ENCODE results near the gene HAPSTR1. TPM values are rescaled to one million over a fixed set of nuclear protein-coding genes. Genes with fewer than 3 reads are reported as not detected.

HAPSTR1 gene
- total and polyA plus RNA-seq, 2 of the 13 experiments (the other 11 are each of a cell fraction or from before 2014, with no cell fraction given) = 25.2 to 83.2 TPM

DNA sequence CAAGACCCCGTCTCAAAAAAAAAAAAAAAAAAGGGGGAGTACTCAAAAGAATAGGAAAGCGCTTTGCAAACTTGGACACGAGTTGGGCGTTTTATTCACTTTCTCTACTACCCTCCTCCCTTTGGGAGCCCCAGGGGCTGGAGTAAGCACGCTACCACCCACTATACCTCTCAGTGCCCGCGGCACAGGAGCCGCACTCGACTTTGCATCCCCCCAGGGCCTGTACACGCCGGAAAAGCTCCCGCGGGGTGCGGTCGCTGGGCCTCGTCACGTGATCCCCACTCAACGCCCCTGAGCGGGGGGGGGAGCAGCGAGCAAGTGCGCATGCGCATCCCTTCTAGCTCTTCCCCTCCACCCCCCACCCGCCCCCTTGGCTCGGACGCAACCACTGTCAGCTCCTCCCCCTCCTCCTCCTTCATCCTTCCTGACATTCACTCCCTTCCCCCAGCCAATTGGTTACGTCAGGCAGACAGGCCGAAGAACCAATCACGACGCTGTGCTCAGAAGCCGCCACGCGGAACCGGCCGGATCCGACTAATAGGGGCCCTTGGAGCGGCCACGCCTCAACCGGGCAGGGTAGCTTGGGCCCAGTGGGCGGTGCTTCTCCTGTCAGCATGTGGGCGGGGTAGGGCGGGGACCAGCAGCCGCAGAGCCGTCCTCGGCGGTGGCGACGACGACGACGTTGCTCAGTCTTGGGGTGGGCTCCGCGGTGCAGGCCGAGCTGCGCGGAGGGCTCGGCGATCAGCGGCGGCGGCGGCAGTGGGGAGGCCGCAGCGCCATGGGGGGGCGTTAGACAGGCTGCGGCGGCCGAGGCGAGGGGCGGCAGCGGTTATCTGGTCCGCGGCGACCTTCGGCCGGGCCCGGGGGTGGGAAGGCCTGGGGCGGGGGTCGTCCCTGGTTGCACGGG is at the start of gene HAPSTR1 (continued):
- TF ChIP-seq HIVEP1 (CRISPR knock-in tag; IDR thresholded peaks at IDR 0.05) (no peak; the same call in 1 of the 2 replicates), THAP8 (CRISPR knock-in tag; IDR thresholded peaks at IDR 0.05; ENCODE audit: borderline replicate concordance) (peak; percentile 79; the same call in 1 of the 2 replicates), ZSCAN5A (CRISPR knock-in tag; IDR thresholded peaks at IDR 0.05; ENCODE audit: borderline replicate concordance) (0 out of 2 replicates have a peak, but pooled peaks have one; percentile 48), SNAI1 (CRISPR knock-in tag; IDR thresholded peaks at IDR 0.05; ENCODE audit: borderline replicate concordance) (no peak), ETV6 (CRISPR knock-in tag; conservative IDR thresholded peaks at IDR 0.05) (peak; percentile 92), ZNF652 (CRISPR knock-in tag; IDR thresholded peaks at IDR 0.05; ENCODE audit: borderline replicate concordance, low read depth) (0 out of 2 replicates have a peak, but pooled peaks have one; percentile 5), ZNF317 (CRISPR knock-in tag; IDR thresholded peaks at IDR 0.05) (no peak; the same call in 1 of the 2 replicates), ONECUT2 (CRISPR knock-in tag; IDR thresholded peaks at IDR 0.05) (0 out of 2 replicates have a peak, but pooled peaks have one; percentile 59), CHCHD3 (CRISPR knock-in tag; IDR thresholded peaks at IDR 0.05) (peak; percentile 83; the same call in 1 of the 2 replicates), MTA3 (CRISPR knock-in tag; IDR thresholded peaks at IDR 0.05) (no peak), JDP2 (CRISPR knock-in tag; IDR thresholded peaks at IDR 0.05; ENCODE audit: borderline replicate concordance) (no peak), FUBP1 (CRISPR knock-in tag; IDR thresholded peaks at IDR 0.05; ENCODE audit: borderline replicate concordance) (peak; percentile 98), RBAK (CRISPR knock-in tag; IDR thresholded peaks at IDR 0.05) (0 out of 2 replicates have a peak, but pooled peaks have one; percentile 29), ZNF460 (CRISPR knock-in tag; IDR thresholded peaks at IDR 0.05; ENCODE audit: borderline replicate concordance) (no peak), ZNF660 (CRISPR knock-in tag; IDR thresholded peaks at IDR 0.05; ENCODE audit: borderline replicate concordance, low read depth) (no peak), TSC22D2 (CRISPR knock-in tag; IDR thresholded peaks at IDR 0.05; ENCODE audit: borderline replicate concordance) (peak; percentile 93), ZGPAT (CRISPR knock-in tag; IDR thresholded peaks at IDR 0.05) (peak; percentile 84; the same call in 1 of the 2 replicates), CHD4 (IDR thresholded peaks at IDR 0.05; ENCODE audit: borderline replicate concordance, low read length) (0 out of 2 replicates have a peak, but pooled peaks have one; percentile 41), ZNF724P (CRISPR knock-in tag; IDR thresholded peaks at IDR 0.05; ENCODE audit: borderline replicate concordance) (peak; percentile 89)
- TF ChIP-seq, protein P1, sequence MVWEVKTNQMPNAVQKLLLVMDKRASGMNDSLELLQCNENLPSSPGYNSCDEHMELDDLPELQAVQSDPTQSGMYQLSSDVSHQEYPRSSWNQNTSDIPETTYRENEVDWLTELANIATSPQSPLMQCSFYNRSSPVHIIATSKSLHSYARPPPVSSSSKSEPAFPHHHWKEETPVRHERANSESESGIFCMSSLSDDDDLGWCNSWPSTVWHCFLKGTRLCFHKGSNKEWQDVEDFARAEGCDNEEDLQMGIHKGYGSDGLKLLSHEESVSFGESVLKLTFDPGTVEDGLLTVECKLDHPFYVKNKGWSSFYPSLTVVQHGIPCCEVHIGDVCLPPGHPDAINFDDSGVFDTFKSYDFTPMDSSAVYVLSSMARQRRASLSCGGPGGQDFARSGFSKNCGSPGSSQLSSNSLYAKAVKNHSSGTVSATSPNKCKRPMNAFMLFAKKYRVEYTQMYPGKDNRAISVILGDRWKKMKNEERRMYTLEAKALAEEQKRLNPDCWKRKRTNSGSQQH (CRISPR knock-in tag; IDR thresholded peaks at IDR 0.05; ENCODE audit: low read depth) = peak; percentile 83
- TF ChIP-seq, protein P2, sequence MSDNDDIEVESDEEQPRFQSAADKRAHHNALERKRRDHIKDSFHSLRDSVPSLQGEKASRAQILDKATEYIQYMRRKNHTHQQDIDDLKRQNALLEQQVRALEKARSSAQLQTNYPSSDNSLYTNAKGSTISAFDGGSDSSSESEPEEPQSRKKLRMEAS (IDR thresholded peaks at IDR 0.05) = peak; percentile 87
